Activated T-helper 1 cell treated with Interleukin-2 at 50 U/mL for 16 hours (primary cell): Measurements from ENCODE around the gene ITM2A.

ENCODE experiments used
- DNase-seq: peaks from one replicate; pipeline ENCODE4 v3.0.0-alpha.2; 2020; ENCODE audit warnings: low read depth

ITM2A gene

GRCh38 chrX:79366873-79367749 is at the start of gene ITM2A:
Gene ITM2A (minus strand): TSS chrX:79367334. CDS start chrX:79367215, 119 bp downstream.
- DNase-seq = peak; percentile 41

- DNase-seq = no peak
These were observed 47.9 kb upstream of the ITM2A start for GRCh38 chrX:79415056-79415455.

DNA sequence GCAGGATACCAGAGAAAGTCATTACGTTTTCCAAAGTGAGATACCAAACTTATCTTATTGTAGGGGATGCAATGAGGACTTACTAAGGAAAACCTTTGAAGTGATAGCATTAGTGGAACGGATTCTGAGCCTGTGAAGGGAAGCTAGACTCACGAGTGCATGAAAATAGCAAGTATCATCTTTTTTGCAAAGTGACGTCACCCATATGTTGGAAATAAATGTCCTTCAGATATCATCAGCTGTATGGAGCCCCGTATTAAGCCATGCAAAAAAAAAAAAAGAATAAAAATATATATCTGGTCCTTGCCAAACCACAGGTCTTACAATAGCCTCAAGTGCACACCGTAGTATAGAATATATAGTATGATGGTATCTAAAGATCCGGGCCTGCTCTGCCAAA is 46.8 kb upstream of the ITM2A start:
- DNase-seq = no peak

GRCh38 chrX:79412972-79413371 is 45.8 kb upstream of the ITM2A start:
- no peak for DNase-seq

DNA sequence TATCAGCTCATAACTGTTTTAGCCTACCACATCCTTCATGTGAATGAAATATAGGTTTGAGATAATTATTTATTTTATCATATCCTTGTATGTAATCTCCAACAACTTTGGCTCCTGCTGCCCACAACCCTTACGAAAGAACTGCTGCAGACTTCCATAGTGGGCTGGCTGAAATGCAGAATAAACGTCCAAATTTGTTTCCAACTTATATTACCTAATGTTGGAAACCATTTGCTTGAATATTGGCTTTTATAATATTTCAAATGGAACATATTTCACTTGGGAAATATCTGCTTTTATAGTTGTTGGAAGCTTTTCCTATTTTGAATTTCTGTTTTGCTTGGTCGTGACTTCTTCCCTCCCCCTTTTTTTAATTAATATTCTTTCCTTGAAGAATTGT is 45.0 kb upstream of the ITM2A start:
- no peak for DNase-seq

- DNase-seq = no peak
These were observed 42.5 kb upstream of the ITM2A start for GRCh38 chrX:79409657-79410056.

DNA sequence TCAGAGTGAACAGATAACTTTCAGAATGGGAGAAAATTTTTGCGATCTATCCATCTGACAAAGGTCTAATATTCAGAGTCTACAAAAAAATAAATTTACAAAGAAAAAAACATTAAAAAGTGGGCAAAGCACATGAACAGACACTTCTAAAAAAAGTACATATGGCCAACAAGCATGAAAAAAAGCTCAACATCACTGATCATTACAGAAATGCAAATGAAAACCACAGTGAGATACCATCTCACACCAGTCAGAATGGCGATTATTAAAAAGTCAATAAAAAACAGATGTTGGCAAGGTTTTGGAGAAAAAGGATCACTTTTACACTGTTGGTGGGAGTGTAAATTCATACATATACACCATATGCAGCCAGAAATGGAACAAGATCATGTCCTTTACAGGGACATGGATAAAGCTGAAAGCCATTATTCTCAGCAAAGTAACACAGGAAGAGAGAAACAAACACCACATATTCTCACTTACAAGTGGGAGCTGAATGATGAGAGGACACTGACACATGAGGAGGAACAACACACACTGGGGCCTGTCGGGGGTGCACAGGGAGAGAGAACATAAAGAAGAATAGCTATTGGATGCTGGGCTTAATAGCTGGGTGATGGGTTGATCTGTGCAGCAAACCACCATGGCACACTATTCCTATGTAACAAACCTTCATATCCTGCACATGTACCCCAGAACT is 41.6 kb upstream of the ITM2A start:
- DNase-seq = no peak

DNA sequence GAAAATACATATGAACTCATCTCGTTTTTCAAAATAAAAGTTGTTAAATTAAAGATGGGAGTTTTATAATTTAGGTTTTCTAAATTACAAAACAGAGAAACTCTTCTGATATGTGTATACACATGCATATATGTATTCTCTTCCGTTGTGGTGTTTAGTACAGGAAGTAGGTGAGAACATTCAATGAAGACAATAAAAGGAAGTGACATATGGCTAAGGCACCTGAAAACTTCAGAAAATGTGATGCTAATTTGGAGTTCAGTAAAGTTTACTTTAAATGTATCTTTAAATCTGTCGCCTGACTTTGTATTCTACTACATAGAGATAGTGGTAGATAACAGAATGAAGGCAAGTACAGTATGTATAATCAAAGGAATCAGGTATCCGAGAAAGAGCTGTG is 33.5 kb upstream of the ITM2A start:
- no peak for DNase-seq

DNA sequence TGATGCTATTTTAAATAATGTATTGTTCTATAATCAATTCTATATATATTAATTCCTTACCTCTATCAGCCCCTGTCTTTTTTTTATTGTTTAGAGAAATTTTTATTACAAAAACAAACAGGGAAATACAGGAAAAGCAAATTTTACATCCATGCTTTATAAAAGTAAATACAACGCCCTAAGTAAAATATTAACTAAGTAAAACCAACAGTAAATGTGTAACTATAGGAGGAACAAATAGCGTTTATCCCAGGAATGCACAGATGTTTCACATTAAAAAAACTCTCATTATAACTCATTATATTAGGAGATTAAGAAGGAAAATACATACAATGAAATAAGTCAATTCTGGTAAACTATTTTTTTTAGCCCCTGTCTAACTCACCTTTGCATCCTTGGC is 8.2 kb upstream of the ITM2A start:
- DNase-seq = no peak

DNA sequence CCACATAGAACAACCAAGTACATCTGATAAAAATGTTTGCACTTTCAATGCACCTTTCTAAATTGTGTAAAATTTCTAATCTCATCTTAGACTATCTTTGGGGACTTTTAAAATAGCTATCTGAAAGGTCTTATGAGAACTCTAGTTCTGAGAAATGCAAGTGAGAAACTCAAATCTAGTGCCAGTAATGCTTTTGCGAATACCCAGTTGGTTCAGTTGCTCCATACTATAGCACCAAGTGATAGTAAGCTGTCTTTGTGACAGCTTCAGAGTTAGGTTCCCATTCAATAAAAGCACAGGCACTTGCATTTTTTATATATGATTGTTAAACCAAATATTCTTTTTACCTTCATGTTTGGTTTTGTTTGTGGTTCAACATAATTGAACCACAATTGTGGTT is 4.5 kb upstream of the ITM2A start:
- DNase-seq = no peak

DNA sequence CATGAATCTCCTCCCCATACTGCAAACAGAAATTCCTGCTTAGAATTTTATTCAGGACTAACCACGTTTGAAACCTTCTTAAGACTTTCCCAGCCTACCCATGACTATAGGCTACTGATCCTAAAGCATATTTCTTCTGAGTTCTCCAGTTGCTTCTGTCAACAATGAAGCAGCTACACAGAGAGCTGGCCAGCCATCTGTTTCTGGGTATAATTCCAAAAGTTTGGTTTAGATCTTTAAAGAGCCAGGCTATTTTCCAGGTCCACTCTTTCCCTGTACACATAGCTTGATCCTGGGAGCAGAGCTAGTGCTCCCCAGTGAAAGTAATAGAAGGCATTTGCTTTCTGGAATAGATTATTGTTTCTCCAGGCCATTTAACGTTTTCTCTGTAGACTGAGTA is 4.0 kb upstream of the ITM2A start:
- DNase-seq = no peak

- no peak for DNase-seq
These were observed 2.7 kb upstream of the ITM2A start for GRCh38 chrX:79369871-79370270.

GRCh38 chrX:79368441-79368840 is 1.3 kb upstream of the ITM2A start:
- no peak for DNase-seq

DNA sequence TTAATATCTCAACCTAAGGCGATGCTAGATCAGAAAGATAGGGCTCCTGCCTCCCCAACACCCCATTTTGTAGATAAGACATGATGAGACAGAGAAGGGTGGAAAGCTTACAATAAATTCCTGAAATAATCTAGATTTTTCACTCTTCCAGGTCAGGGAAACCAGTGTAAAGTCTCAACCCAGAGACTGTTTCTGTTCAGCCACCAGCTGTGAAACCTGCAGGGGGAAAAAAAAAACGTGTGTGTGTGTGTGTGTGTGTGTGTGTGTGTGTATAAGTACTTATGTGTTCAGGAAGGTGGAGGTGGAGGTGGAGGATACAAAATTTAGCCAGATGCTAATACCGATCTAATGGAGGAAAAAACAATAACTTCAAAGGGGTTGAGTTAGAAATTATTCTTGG is 773 bp upstream of the ITM2A start:
- no peak for DNase-seq

DNA sequence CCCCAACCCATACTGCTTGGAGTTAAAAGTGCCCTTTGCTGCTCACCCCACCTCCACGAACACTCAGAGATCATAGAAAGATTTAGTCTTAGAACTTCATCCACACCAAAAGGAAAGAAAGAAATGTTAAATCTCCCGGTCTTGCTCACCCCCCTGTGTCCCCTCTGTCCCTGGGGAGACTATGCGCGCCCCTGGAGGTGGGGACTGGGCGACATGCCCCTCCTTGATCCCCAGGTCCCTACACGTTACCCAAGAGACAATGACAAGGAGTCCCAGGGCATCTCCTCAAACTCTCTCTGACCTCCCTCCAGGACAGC is 620 bp downstream of the ITM2A start:
- no peak for DNase-seq

GRCh38 chrX:79365591-79365990 is 1.5 kb downstream of the ITM2A start:
- no peak for DNase-seq

GRCh38 chrX:79364306-79364705 is 2.8 kb downstream of the ITM2A start:
- no peak for DNase-seq

GRCh38 chrX:79361192-79361870 is 5.8 kb downstream of the ITM2A start:
- DNase-seq = no peak

- DNase-seq = no peak
These were observed 30.0 kb downstream of the ITM2A start for GRCh38 chrX:79336869-79337815.

DNA sequence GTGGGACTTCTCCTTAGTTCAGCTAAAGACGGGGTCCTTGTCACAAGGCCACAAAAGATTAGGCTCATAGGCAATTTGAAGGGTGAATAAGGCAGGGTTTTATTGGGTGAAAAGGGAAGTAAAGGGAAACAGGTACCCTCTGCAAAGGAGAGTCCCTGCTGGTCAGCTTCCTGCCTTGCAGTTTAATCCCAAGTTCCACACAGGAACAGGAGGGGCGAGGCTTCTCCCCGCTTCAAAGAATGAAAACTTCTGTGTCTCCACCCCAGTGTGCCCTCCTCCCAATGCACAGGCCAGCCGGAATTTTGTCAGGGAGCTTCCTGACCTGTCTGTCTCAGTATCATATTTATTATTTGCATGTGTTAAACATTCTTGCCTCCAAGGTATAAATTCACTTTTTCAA is 37.1 kb downstream of the ITM2A start:
- DNase-seq = no peak

- DNase-seq = peak; percentile 33
These were observed 41.7 kb downstream of the ITM2A start for GRCh38 chrX:79325263-79325958.
